AG04450 (cell line): Measurements from ENCODE around the gene KIAA1328. TPM values are rescaled to one million over a fixed set of nuclear protein-coding genes. Genes with fewer than 3 reads are reported as not detected.

ENCODE experiments used
- CTCF ChIA-PET: fragments of 300-600, 350-600 bp; formaldehyde crosslinking; extraction: SDS; loops from one replicate; lab custom pipeline; 2022; ENCODE audit warnings: antibody characterized with exemption, inconsistent platforms; lab: Charles Lee
- POLR2A ChIA-PET: fragments of 350-600 bp; formaldehyde crosslinking; extraction: SDS; loops from one replicate; lab custom pipeline; 2021; ENCODE audit warnings: antibody characterized with exemption, inconsistent platforms; lab: Yijun Ruan, JAX
- DNase-seq: peaks from one replicate; pipeline ENCODE4 v3.0.0-alpha.2; 2011; ENCODE audit warnings: low read depth, low spot score
- H3K27ac ChIP-seq: one replicate; pipeline ENCODE4 v1.5.1; 2012; ENCODE audit warnings: low read depth, low read length, control low read depth
- H3K27me3 ChIP-seq: one replicate; pipeline ENCODE4 v1.6.0; 2012; ENCODE audit warnings: low read length; ENCODE audit not compliant: control insufficient read depth, insufficient read depth
- H3K4me3 ChIP-seq: 2 replicates; pipeline ENCODE4 v1.5.1; 2011; ENCODE audit warnings: mild to moderate bottlenecking, low read depth, low read length, control low read depth
- H3K9me3 ChIP-seq: 2 replicates; pipeline ENCODE4 v1.5.1; 2012; ENCODE audit warnings: low read length; ENCODE audit not compliant: control insufficient read depth, insufficient read depth
- CTCF ChIP-seq: IDR thresholded peaks from 2 replicates; pipeline ENCODE4 v1.5.1; 2011; ENCODE audit warnings: low read depth, low read length, control low read depth, inconsistent platforms
- polyA plus RNA-seq: library from polyadenylated mRNA; depleted of rRNA; stranded (reverse); fragments of >200 nt; gene quantifications from 2 replicates; pipeline ENCODE4 v1.2.3, GENCODE V29; 2011

Gene KIAA1328
- polyA plus RNA-seq, 1 experiment, result 3.9 TPM

- H3K9me3 ChIP-seq, result no peaks in the 10 kb centered on the region
- POLR2A ChIA-PET, result no interaction called here
- TF ChIP-seq CTCF, result no peak
- no peak overlapping the region for H3K4me3 ChIP-seq
- no peak for DNase-seq
- no peaks in the 10 kb centered on the region for H3K27me3 ChIP-seq
- CTCF ChIA-PET, result no interaction called here
- H3K27ac ChIP-seq, result no peak overlapping the region
Observed at GRCh38 chr18:37182340-37183135, 353.6 kb downstream of the KIAA1328 start.

GRCh38 chr18:37184209-37184868 is 355.4 kb downstream of the KIAA1328 start:
- no peak for TF ChIP-seq CTCF
- ChIA-PET POLR2A (no interaction called here), CTCF (no interaction called here)
- H3K27me3 ChIP-seq, result no peaks in the 10 kb centered on the region
- no peak for DNase-seq
- no peak overlapping the region for H3K27ac ChIP-seq
- no peaks in the 10 kb centered on the region for H3K9me3 ChIP-seq
- no peak overlapping the region for H3K4me3 ChIP-seq

GRCh38 chr18:37188016-37188791 is 359.3 kb downstream of the KIAA1328 start:
- no peak for DNase-seq
- TF ChIP-seq CTCF, result no peak
- H3K9me3 ChIP-seq, result no peaks in the 10 kb centered on the region
- H3K27ac ChIP-seq, result no peak overlapping the region
- no peaks in the 10 kb centered on the region for H3K27me3 ChIP-seq
- ChIA-PET POLR2A (no interaction called here), CTCF (no interaction called here)
- H3K4me3 ChIP-seq, result no peak overlapping the region

- no peak for TF ChIP-seq CTCF
- no peaks in the 10 kb centered on the region; the same call in 1 of the 2 replicates for H3K9me3 ChIP-seq
- ChIA-PET POLR2A (no interaction called here), CTCF (no interaction called here)
- no peak overlapping the region for H3K27ac ChIP-seq
- H3K4me3 ChIP-seq, result no peak overlapping the region
- DNase-seq, result no peak
- no peaks in the 10 kb centered on the region for H3K27me3 ChIP-seq
Observed at GRCh38 chr18:37199741-37200140, 370.8 kb downstream of the KIAA1328 start.
